SK-N-SH (cell line): Measurements from ENCODE around the gene GH2.
"Not testable (repeated sequence)": the region's sequence is repeated elsewhere in the genome, so short reads cannot be mapped to it uniquely, and the experiment has no call there.

ENCODE experiments used
- CTCF ChIP-seq: fragments of 200-600 bp; sonication (generic); IDR thresholded peaks from 2 replicates; pipeline ENCODE4 v1.6.1; 2017; ENCODE audit warnings: antibody characterized with exemption, mild to moderate bottlenecking, moderate library complexity
- EP300 ChIP-seq, 2 experiments: IDR thresholded peaks; 2 replicates each; pipeline versions ENCODE4 v1.4.0 to v1.6.1; 2012; ENCODE audit warnings: borderline replicate concordance in 1 of 2, low read depth in 1 of 2, low read length in 1 of 2
- FOXJ3 ChIP-seq: sonication (generic); formaldehyde crosslinking; IDR thresholded peaks from 2 replicates; pipeline ENCODE4 v1.5.1; 2020; ENCODE audit warnings: mild to moderate bottlenecking, missing genetic modification reagents
- USF2 ChIP-seq: fragments of 150-350 bp; IDR thresholded peaks from 2 replicates; pipeline ENCODE4 v1.6.1; 2017; ENCODE audit warnings: antibody characterized with exemption, low read length, low read depth, borderline replicate concordance

- not testable (repeated sequence) for TF ChIP-seq FOXJ3 (CRISPR knock-in tag); CTCF; EP300 (IDR thresholded peaks at IDR 0.05; ENCODE audit: borderline replicate concordance in 1 of 2, low read depth in 1 of 2, low read length in 1 of 2); USF2
Observed at GRCh38 chr17:63903787-63904201, 22.1 kb upstream of the GH2 start.
